Measurements from ENCODE around the gene FHL3.
"Not testable (repeated sequence)": the region's sequence is repeated elsewhere in the genome, so short reads cannot be mapped to it uniquely, and the experiment has no call there.

- TF ChIP-seq CTCF (IDR thresholded peaks at IDR 0.05); POLR2AphosphoS5 (IDR thresholded peaks at IDR 0.05; ENCODE audit: insufficient read depth in 1 of 2, low read depth in 1 of 2): not testable (repeated sequence)
Measured at GRCh38 chr1:37964106-37964505, 41.2 kb downstream of the FHL3 start.

Data from vagina (tissue), 2 donors.